DMS53 treated with DMSO at 0.1 percent for 48 hours (cell line): ENCODE data around the gene RNF145.
A peak's percentile ranks its signal among the peaks of the same experiment; 100 is the strongest.

Source experiments
- DNase-seq: peaks from one replicate; lab custom pipeline; 2025; ENCODE audit not compliant: unreplicated experiment; lab: John Stamatoyannopoulos, UW

Gene RNF145

GRCh38 chr5:159220206-159220605 is 10.9 kb upstream of the RNF145 start:
- no peak for DNase-seq

- no peak for DNase-seq
These were observed 9.3 kb upstream of the RNF145 start for GRCh38 chr5:159218595-159219023.

GRCh38 chr5:159217236-159217635 is 7.9 kb upstream of the RNF145 start:
- DNase-seq, result no peak

- DNase-seq, result no peak
These were observed 7.1 kb upstream of the RNF145 start for GRCh38 chr5:159216454-159216853.

- no peak for DNase-seq
These were observed 6.5 kb upstream of the RNF145 start for GRCh38 chr5:159215886-159216285.

GRCh38 chr5:159214486-159215271 is 5.3 kb upstream of the RNF145 start:
- no peak for DNase-seq

GRCh38 chr5:159212657-159213462 is 3.5 kb upstream of the RNF145 start:
- no peak for DNase-seq

- no peak for DNase-seq
These were observed 2.4 kb upstream of the RNF145 start for GRCh38 chr5:159211729-159212174.

GRCh38 chr5:159210846-159211245 is 1.5 kb upstream of the RNF145 start:
- DNase-seq, result no peak

- DNase-seq, result no peak
These were observed 883 bp upstream of the RNF145 start for GRCh38 chr5:159210210-159210661.

GRCh38 chr5:159208514-159209437 is 577 bp downstream of the RNF145 start:
- DNase-seq, result peak; percentile 26

GRCh38 chr5:159207686-159208513 is 1.5 kb downstream of the RNF145 start:
- DNase-seq, result peak; percentile 57

- no peak for DNase-seq
These were observed 2.1 kb downstream of the RNF145 start for GRCh38 chr5:159207222-159207685.

- DNase-seq, result no peak
These were observed 2.5 kb downstream of the RNF145 start for GRCh38 chr5:159206818-159207217.

GRCh38 chr5:159206368-159206767 is 3.0 kb downstream of the RNF145 start:
- no peak for DNase-seq

- no peak for DNase-seq
These were observed 6.0 kb downstream of the RNF145 start for GRCh38 chr5:159203351-159203750.

- DNase-seq, result no peak
These were observed 7.2 kb downstream of the RNF145 start for GRCh38 chr5:159202151-159202550.

GRCh38 chr5:159199780-159200179 is 9.6 kb downstream of the RNF145 start:
- DNase-seq, result no peak

- DNase-seq, result no peak
These were observed 10.1 kb downstream of the RNF145 start for GRCh38 chr5:159199225-159199624.
